H1 (cell line): ENCODE results near the gene AP4M1. TPM values are rescaled to one million over a fixed set of nuclear protein-coding genes. Genes with fewer than 3 reads are reported as not detected.

Experiments
- ASH2L ChIP-seq: fragments of 200-600, 300-600 bp; sonication (generic); IDR thresholded peaks from one replicate; pipeline ENCODE4 v1.7.1; 2017; ENCODE audit warnings: low read length
- ATF3 ChIP-seq: IDR thresholded peaks from 2 replicates; pipeline ENCODE4 v1.6.1; 2011; ENCODE audit warnings: low read depth, mild to moderate bottlenecking, low read length; ENCODE audit not compliant: insufficient read depth
- BACH1 ChIP-seq: IDR thresholded peaks from 2 replicates; pipeline ENCODE4 v1.6.1; 2012; ENCODE audit warnings: low read length, improper control_type of control experiment
- CBX8 ChIP-seq: fragments of 300-800, 300-1000 bp; sonication (generic); IDR thresholded peaks from 2 replicates; pipeline ENCODE4 v1.7.1; 2016; ENCODE audit warnings: low read depth, low read length, borderline replicate concordance
- E2F6 ChIP-seq: IDR thresholded peaks from 2 replicates; pipeline ENCODE4 v1.6.1; 2012; ENCODE audit warnings: inconsistent platforms
- EP300 ChIP-seq, 2 experiments: IDR thresholded peaks; 1 replicate in 1 of 2; 2 replicates in 1 of 2; pipeline ENCODE4 v1.6.1; 2011 to 2012; ENCODE audit warnings: low read depth in 2 of 2, low read length in 2 of 2, mild to moderate bottlenecking in 2 of 2, borderline replicate concordance in 1 of 2, inconsistent platforms in 1 of 2, moderate library complexity in 1 of 2
- FOSL1 ChIP-seq: IDR thresholded peaks from 2 replicates; pipeline ENCODE4 v1.6.1; 2011; ENCODE audit warnings: mild to moderate bottlenecking, low read depth, low read length, moderate library complexity; ENCODE audit not compliant: insufficient read depth
- HDAC2 ChIP-seq, 2 experiments: fragments of 300-600 bp in 1 of 2; sonication (generic) in 1 of 2; IDR thresholded peaks; 2 replicates each; pipeline ENCODE4 v1.6.1; 2011 to 2012; ENCODE audit warnings: low read depth in 2 of 2, low read length in 2 of 2, mild to moderate bottlenecking in 2 of 2, moderate library complexity in 2 of 2, borderline replicate concordance in 1 of 2, inconsistent platforms in 1 of 2
- KDM4A ChIP-seq: IDR thresholded peaks from one replicate; pipeline ENCODE4 v1.7.1; 2012; ENCODE audit warnings: low read depth, mild to moderate bottlenecking, moderate library complexity, low read length, inconsistent platforms; ENCODE audit not compliant: severe bottlenecking
- MAFK ChIP-seq: IDR thresholded peaks from 2 replicates; pipeline ENCODE4 v1.6.1; 2012; ENCODE audit warnings: low read depth, mild to moderate bottlenecking, improper control_type of control experiment, low read length
- PHF8 ChIP-seq: fragments of 200-600 bp; sonication (generic); conservative IDR thresholded peaks from 2 replicates; pipeline ENCODE4 v1.7.1; 2012; ENCODE audit warnings: low read depth, mild to moderate bottlenecking, inconsistent platforms, low read length, moderate library complexity
- SAP30 ChIP-seq: fragments of 300-600 bp; sonication (generic); IDR thresholded peaks from 2 replicates; pipeline ENCODE4 v1.7.1; 2012; ENCODE audit warnings: low read length, moderate library complexity, mild to moderate bottlenecking, inconsistent platforms; ENCODE audit not compliant: insufficient read depth, insufficient replicate concordance
- SIN3A ChIP-seq, 2 experiments: IDR thresholded peaks in 1 of 2; conservative IDR thresholded peaks in 1 of 2; 2 replicates each; pipeline ENCODE4 v1.6.1; 2011 to 2012; ENCODE audit warnings: low read length in 2 of 2, improper control_type of control experiment in 1 of 2, low read depth in 1 of 2, mild to moderate bottlenecking in 1 of 2
- SP4 ChIP-seq: IDR thresholded peaks from 2 replicates; pipeline ENCODE4 v1.6.1; 2012; ENCODE audit warnings: low read length, inconsistent platforms
- TBP ChIP-seq: IDR thresholded peaks from 2 replicates; pipeline ENCODE4 v1.6.1; 2011; ENCODE audit warnings: low read depth, low read length, improper control_type of control experiment
- YY1 ChIP-seq: IDR thresholded peaks from 2 replicates; pipeline ENCODE4 v1.6.1; 2011; ENCODE audit warnings: low read depth, mild to moderate bottlenecking, low read length
- polyA plus RNA-seq, 7 experiments: library from polyadenylated mRNA; depleted of rRNA in 3 of 7; stranded (reverse) in 5 of 7; unstranded in 2 of 7; fragments of >200 nt in 5 of 7; fragments of 200-250 nt in 2 of 7; gene quantifications; 1 replicate in 5 of 7; 2 replicates in 1 of 7; 4 replicates in 1 of 7; pipeline versions ENCODE4 v1.2.1 to v1.2.3, GENCODE V29; 2011 to 2013; ENCODE audit warnings: missing spikeins in 2 of 7, mixed read lengths in 2 of 7
- total RNA-seq: library from RNA; stranded (reverse); fragmentation: NEBNext Ultra II Directional; extraction: Animal tissue kit (Norgen Biotek cat#: 25700); gene quantifications from 2 replicates; pipeline ENCODE4 v1.2.1, GENCODE V29; 2021

Gene AP4M1
- total and polyA plus RNA-seq, 2 of the 8 experiments (the other 6 are each of a cell fraction or from before 2014, with no cell fraction given) = 15.2 to 16.6 TPM

GRCh38 chr7:100088621-100089457 lies 12.6 kb upstream of the AP4M1 start, which contains the start of gene COPS6 (continued):
- TF ChIP-seq HDAC2 (IDR thresholded peaks at IDR 0.05; ENCODE audit: borderline replicate concordance in 1 of 2, low read depth in 2 of 2, low read length in 2 of 2) (peak in 1 of 2 experiments; percentile 68; a peak in 1 of 4 replicates), SAP30 (peak; percentile 67), BACH1 (no peak), TBP (peak; percentile 57; the same call in 1 of the 2 replicates), EP300 (IDR thresholded peaks at IDR 0.05; ENCODE audit: borderline replicate concordance in 1 of 2, low read depth in 2 of 2, low read length in 2 of 2) (peak in 1 of 2 experiments; percentile 13; a peak in 1 of 3 replicates), E2F6 (peak; percentile 87), ATF3 (no peak), YY1 (peak; percentile 94), ASH2L (peak; percentile 98), PHF8 (peak; percentile 79), MAFK (no peak), FOSL1 (no peak), SIN3A (conservative IDR thresholded peaks at IDR 0.05 in 1 of 2, IDR thresholded peaks at IDR 0.05 in 1 of 2; ENCODE audit: low read depth in 1 of 2, low read length in 2 of 2) (peak in 1 of 2 experiments; percentile 34; a peak in 1 of 4 replicates), CBX8 (no peak), SP4 (peak; percentile 34; the same call in 1 of the 2 replicates), KDM4A (peak; percentile 69)
